Measurements from ENCODE around the gene ABCA2.

DNA sequence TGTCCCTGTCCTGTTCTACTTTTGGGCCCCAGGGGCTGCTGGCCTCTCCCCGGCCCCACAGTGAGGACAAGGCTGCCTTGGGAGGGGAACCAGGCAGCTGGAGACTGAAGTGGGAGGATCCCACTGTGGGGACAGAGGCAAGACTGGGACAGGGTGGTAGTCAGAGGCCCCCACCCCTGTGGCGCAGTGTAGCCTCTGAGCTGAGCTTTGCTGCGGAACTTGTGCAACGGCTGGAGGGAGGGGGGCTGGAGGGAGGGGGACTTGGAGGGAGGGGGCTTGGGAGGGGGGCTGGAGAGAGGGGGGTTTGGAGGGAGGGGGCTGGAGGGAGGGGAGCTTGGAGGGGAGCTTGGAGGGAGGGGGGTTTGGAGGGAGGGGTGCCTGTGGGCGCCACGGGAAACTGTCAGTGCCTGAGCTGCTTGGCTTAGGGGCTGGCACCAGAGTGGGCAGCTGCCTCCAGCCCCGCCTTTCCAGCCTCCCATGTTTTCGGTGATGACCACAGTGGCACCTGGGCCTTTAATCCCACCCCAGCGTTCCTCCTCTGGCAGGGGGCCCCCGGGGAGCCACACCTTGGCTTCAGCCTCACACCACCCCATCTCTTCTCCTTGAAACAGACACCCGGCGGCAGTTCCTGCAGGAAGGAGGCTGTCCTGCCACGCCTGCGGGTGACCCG, 6.1 kb upstream of the ABCA2 start:
- TF ChIP-seq POLR2A (conservative IDR thresholded peaks at IDR 0.05) (no peak), RBM17 (IDR thresholded peaks at IDR 0.05; ENCODE audit: borderline replicate concordance, low read depth, low read length) (no peak), RAD21 (CRISPR knock-in tag; conservative IDR thresholded peaks at IDR 0.05 in 1 of 2, IDR thresholded peaks at IDR 0.05 in 1 of 2) (no peak), EZH2 (IDR thresholded peaks at IDR 0.05; ENCODE audit: borderline replicate concordance, low read depth, low read length) (no peak), BACH1 (tag; IDR thresholded peaks at IDR 0.05) (no peak), GABPA (tag; conservative IDR thresholded peaks at IDR 0.05; ENCODE audit: low read depth) (no peak), YBX1 (IDR thresholded peaks at IDR 0.05) (no peak), KDM5B (IDR thresholded peaks at IDR 0.05; ENCODE audit: insufficient replicate concordance, low read depth, low read length) (no peak), SRF (CRISPR knock-in tag; IDR thresholded peaks at IDR 0.05) (no peak), HOXB6 (CRISPR knock-in tag; IDR thresholded peaks at IDR 0.05; ENCODE audit: borderline replicate concordance) (no peak), SREBF2 (CRISPR knock-in tag; IDR thresholded peaks at IDR 0.05) (no peak)
- TF ChIP-seq, protein P1, sequence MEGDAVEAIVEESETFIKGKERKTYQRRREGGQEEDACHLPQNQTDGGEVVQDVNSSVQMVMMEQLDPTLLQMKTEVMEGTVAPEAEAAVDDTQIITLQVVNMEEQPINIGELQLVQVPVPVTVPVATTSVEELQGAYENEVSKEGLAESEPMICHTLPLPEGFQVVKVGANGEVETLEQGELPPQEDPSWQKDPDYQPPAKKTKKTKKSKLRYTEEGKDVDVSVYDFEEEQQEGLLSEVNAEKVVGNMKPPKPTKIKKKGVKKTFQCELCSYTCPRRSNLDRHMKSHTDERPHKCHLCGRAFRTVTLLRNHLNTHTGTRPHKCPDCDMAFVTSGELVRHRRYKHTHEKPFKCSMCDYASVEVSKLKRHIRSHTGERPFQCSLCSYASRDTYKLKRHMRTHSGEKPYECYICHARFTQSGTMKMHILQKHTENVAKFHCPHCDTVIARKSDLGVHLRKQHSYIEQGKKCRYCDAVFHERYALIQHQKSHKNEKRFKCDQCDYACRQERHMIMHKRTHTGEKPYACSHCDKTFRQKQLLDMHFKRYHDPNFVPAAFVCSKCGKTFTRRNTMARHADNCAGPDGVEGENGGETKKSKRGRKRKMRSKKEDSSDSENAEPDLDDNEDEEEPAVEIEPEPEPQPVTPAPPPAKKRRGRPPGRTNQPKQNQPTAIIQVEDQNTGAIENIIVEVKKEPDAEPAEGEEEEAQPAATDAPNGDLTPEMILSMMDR (IDR thresholded peaks at IDR 0.05 in 2 of 3, conservative IDR thresholded peaks at IDR 0.05 in 1 of 3; ENCODE audit: insufficient read depth in 2 of 3, low read depth in 1 of 3, low read length in 3 of 3) = no peak
- TF ChIP-seq, protein P2, sequence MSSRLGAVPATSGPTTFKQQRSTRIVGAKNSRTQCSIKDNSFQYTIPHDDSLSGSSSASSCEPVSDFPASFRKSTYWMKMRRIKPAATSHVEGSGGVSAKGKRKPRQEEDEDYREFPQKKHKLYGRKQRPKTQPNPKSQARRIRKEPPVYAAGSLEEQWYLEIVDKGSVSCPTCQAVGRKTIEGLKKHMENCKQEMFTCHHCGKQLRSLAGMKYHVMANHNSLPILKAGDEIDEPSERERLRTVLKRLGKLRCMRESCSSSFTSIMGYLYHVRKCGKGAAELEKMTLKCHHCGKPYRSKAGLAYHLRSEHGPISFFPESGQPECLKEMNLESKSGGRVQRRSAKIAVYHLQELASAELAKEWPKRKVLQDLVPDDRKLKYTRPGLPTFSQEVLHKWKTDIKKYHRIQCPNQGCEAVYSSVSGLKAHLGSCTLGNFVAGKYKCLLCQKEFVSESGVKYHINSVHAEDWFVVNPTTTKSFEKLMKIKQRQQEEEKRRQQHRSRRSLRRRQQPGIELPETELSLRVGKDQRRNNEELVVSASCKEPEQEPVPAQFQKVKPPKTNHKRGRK (tag; IDR thresholded peaks at IDR 0.05) = no peak
- TF ChIP-seq, protein P3, sequence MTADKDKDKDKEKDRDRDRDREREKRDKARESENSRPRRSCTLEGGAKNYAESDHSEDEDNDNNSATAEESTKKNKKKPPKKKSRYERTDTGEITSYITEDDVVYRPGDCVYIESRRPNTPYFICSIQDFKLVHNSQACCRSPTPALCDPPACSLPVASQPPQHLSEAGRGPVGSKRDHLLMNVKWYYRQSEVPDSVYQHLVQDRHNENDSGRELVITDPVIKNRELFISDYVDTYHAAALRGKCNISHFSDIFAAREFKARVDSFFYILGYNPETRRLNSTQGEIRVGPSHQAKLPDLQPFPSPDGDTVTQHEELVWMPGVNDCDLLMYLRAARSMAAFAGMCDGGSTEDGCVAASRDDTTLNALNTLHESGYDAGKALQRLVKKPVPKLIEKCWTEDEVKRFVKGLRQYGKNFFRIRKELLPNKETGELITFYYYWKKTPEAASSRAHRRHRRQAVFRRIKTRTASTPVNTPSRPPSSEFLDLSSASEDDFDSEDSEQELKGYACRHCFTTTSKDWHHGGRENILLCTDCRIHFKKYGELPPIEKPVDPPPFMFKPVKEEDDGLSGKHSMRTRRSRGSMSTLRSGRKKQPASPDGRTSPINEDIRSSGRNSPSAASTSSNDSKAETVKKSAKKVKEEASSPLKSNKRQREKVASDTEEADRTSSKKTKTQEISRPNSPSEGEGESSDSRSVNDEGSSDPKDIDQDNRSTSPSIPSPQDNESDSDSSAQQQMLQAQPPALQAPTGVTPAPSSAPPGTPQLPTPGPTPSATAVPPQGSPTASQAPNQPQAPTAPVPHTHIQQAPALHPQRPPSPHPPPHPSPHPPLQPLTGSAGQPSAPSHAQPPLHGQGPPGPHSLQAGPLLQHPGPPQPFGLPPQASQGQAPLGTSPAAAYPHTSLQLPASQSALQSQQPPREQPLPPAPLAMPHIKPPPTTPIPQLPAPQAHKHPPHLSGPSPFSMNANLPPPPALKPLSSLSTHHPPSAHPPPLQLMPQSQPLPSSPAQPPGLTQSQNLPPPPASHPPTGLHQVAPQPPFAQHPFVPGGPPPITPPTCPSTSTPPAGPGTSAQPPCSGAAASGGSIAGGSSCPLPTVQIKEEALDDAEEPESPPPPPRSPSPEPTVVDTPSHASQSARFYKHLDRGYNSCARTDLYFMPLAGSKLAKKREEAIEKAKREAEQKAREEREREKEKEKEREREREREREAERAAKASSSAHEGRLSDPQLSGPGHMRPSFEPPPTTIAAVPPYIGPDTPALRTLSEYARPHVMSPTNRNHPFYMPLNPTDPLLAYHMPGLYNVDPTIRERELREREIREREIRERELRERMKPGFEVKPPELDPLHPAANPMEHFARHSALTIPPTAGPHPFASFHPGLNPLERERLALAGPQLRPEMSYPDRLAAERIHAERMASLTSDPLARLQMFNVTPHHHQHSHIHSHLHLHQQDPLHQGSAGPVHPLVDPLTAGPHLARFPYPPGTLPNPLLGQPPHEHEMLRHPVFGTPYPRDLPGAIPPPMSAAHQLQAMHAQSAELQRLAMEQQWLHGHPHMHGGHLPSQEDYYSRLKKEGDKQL (CRISPR knock-in tag; IDR thresholded peaks at IDR 0.05; ENCODE audit: borderline replicate concordance) = no peak
